ENCODE data around the gene CLTCL1.

- TF ChIP-seq CTCF (optimal IDR thresholded peaks at IDR 0.05 in 1 of 3, IDR thresholded peaks at IDR 0.05 in 1 of 3, conservative IDR thresholded peaks at IDR 0.05 in 1 of 3; ENCODE audit: extremely low read depth in 1 of 3, insufficient read depth in 2 of 3, low read length in 3 of 3) (no peak), EZH2 (IDR thresholded peaks at IDR 0.05; ENCODE audit: low read length) (no peak)
These were observed 109.6 kb downstream of the CLTCL1 start for GRCh38 chr22:19181786-19182471.
